Measurements from ENCODE around the gene PRDM16. TPM values are rescaled to one million over a fixed set of nuclear protein-coding genes. Genes with fewer than 3 reads are reported as not detected.

The PRDM16 gene
- total and polyA plus RNA-seq, 2 of the 13 experiments (the other 11 are each of a cell fraction or from before 2014, with no cell fraction given): 0.15 to 0.81 TPM

DNA sequence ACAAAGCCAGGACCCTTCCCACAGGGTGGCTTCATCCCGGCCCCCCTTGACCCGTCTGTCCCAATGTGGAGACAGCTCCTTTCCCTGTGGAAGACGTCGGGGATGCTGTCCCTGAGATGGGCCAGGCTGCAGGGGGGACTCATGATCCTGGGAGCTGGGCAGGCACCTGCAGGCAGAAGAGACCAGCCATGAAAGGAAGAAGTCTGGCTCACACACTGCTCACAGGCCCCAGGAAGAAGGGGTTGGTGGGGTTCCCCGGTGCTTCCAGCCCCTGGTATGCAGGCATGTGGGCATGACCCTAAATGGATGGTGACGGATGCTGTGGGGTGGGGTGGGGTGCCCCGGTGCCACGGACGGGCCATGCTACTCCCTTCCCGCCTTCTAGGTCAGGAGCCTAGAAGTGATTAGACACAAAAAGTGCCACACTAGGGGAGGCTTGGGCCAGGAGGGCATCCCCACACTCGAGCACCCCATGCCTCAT, 39.5 kb upstream of the PRDM16 start:
- TF ChIP-seq ZNF550 (CRISPR knock-in tag; IDR thresholded peaks at IDR 0.05; ENCODE audit: borderline replicate concordance) (no peak), ZNF12 (CRISPR knock-in tag; IDR thresholded peaks at IDR 0.05) (no peak), KDM2A (CRISPR knock-in tag; IDR thresholded peaks at IDR 0.05; ENCODE audit: borderline replicate concordance, low read depth) (no peak), POLR2G (IDR thresholded peaks at IDR 0.05; ENCODE audit: low read depth, low read length) (no peak), RFXANK (CRISPR knock-in tag; IDR thresholded peaks at IDR 0.05) (no peak), KDM3A (CRISPR knock-in tag; IDR thresholded peaks at IDR 0.05; ENCODE audit: low read depth) (no peak), MTA3 (CRISPR knock-in tag; IDR thresholded peaks at IDR 0.05) (no peak), ZSCAN25 (CRISPR knock-in tag; IDR thresholded peaks at IDR 0.05) (no peak), MLLT10 (CRISPR knock-in tag; IDR thresholded peaks at IDR 0.05) (no peak), YEATS2 (CRISPR knock-in tag; IDR thresholded peaks at IDR 0.05; ENCODE audit: borderline replicate concordance) (no peak), PCBP1 (IDR thresholded peaks at IDR 0.05; ENCODE audit: borderline replicate concordance, low read depth, low read length) (no peak)
- TF ChIP-seq, protein P1, sequence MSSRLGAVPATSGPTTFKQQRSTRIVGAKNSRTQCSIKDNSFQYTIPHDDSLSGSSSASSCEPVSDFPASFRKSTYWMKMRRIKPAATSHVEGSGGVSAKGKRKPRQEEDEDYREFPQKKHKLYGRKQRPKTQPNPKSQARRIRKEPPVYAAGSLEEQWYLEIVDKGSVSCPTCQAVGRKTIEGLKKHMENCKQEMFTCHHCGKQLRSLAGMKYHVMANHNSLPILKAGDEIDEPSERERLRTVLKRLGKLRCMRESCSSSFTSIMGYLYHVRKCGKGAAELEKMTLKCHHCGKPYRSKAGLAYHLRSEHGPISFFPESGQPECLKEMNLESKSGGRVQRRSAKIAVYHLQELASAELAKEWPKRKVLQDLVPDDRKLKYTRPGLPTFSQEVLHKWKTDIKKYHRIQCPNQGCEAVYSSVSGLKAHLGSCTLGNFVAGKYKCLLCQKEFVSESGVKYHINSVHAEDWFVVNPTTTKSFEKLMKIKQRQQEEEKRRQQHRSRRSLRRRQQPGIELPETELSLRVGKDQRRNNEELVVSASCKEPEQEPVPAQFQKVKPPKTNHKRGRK (CRISPR knock-in tag; IDR thresholded peaks at IDR 0.05): no peak
- TF ChIP-seq, protein P2, sequence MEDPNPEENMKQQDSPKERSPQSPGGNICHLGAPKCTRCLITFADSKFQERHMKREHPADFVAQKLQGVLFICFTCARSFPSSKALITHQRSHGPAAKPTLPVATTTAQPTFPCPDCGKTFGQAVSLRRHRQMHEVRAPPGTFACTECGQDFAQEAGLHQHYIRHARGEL (CRISPR knock-in tag; IDR thresholded peaks at IDR 0.05): no peak
- TF ChIP-seq, protein P3, sequence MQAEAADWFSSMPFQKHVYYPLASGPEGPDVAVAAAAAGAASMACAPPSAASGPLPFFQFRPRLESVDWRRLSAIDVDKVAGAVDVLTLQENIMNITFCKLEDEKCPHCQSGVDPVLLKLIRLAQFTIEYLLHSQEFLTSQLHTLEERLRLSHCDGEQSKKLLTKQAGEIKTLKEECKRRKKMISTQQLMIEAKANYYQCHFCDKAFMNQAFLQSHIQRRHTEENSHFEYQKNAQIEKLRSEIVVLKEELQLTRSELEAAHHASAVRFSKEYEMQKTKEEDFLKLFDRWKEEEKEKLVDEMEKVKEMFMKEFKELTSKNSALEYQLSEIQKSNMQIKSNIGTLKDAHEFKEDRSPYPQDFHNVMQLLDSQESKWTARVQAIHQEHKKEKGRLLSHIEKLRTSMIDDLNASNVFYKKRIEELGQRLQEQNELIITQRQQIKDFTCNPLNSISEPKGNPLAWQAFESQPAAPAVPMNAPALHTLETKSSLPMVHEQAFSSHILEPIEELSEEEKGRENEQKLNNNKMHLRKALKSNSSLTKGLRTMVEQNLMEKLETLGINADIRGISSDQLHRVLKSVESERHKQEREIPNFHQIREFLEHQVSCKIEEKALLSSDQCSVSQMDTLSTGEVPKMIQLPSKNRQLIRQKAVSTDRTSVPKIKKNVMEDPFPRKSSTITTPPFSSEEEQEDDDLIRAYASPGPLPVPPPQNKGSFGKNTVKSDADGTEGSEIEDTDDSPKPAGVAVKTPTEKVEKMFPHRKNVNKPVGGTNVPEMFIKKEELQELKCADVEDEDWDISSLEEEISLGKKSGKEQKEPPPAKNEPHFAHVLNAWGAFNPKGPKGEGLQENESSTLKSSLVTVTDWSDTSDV (CRISPR knock-in tag; IDR thresholded peaks at IDR 0.05): no peak
- TF ChIP-seq, protein P4, sequence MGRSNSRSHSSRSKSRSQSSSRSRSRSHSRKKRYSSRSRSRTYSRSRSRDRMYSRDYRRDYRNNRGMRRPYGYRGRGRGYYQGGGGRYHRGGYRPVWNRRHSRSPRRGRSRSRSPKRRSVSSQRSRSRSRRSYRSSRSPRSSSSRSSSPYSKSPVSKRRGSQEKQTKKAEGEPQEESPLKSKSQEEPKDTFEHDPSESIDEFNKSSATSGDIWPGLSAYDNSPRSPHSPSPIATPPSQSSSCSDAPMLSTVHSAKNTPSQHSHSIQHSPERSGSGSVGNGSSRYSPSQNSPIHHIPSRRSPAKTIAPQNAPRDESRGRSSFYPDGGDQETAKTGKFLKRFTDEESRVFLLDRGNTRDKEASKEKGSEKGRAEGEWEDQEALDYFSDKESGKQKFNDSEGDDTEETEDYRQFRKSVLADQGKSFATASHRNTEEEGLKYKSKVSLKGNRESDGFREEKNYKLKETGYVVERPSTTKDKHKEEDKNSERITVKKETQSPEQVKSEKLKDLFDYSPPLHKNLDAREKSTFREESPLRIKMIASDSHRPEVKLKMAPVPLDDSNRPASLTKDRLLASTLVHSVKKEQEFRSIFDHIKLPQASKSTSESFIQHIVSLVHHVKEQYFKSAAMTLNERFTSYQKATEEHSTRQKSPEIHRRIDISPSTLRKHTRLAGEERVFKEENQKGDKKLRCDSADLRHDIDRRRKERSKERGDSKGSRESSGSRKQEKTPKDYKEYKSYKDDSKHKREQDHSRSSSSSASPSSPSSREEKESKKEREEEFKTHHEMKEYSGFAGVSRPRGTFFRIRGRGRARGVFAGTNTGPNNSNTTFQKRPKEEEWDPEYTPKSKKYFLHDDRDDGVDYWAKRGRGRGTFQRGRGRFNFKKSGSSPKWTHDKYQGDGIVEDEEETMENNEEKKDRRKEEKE (IDR thresholded peaks at IDR 0.05): no peak
- Histone ChIP-seq H3K9me3 (ENCODE audit: low read length) (no peaks in the 10 kb centered on the region), H4K20me1 (ENCODE audit: insufficient read depth, low read length) (no peaks in the 10 kb centered on the region), H3K4me1 (ENCODE audit: insufficient read depth, low read length) (no peaks in the 10 kb centered on the region), H3K4me3 (replicated peaks in 1 of 3; ENCODE audit: insufficient read depth in 1 of 3, low read depth in 2 of 3, low read length in 3 of 3) (no peak overlapping the region), H2AFZ (ENCODE audit: low read length) (no peak overlapping the region), H3K9ac (ENCODE audit: insufficient read depth, low read depth, low read length) (no peak overlapping the region), H3K27me3 (ENCODE audit: control insufficient read depth in 1 of 2, insufficient read depth in 2 of 2, low read length in 2 of 2) (peaks cover 13 to 66% of the 10 kb centered on the region in 2 experiments), H3K27ac (ENCODE audit: extremely low read length, insufficient read depth, low read length) (no peak overlapping the region), H3K79me2 (ENCODE audit: insufficient read depth, low read length) (no peaks in the 10 kb centered on the region), H3K36me3 (replicated peaks in 1 of 2; ENCODE audit: control insufficient read depth in 1 of 2, insufficient read depth in 2 of 2, low read length in 2 of 2) (no peaks in the 10 kb centered on the region), H3K4me2 (ENCODE audit: low read depth, low read length) (no peak overlapping the region)
- FAIRE-seq: no peak
- ChIA-PET CTCF (ENCODE audit: low intra/inter-chr PET ratio, low total read pairs) (no interaction called here), POLR2A (no interaction called here)
- no peak for DNase-seq (ENCODE audit: low spot score)
- intact Hi-C loops (cut with micrococcal nuclease; ENCODE audit: unreplicated experiment): no loop called here
- BruUV-seq (replicated peaks): no TSS peak
- WGBS (ENCODE audit: low lambda C conversion rate): no CpG with 5 or more reads among the region's 11 CpGs
- in situ Hi-C loops (cut with HindIII; ENCODE audit: extremely low pct_ligation_motif_present, low pct_unique_long_range_greater_than_20kb): no loop called here
- no peak for ATAC-seq
